PC-3 (cell line): ENCODE measurements around the gene RHOJ. TPM values are rescaled to one million over a fixed set of nuclear protein-coding genes. Genes with fewer than 3 reads are reported as not detected.

Experiments
- ATAC-seq: fragments of 200-7000 bp; cut with Tn5 transposase; 2 replicates; pipeline ENCODE4 v1.9.1; 2020; ENCODE audit warnings: mild to moderate bottlenecking, moderate library complexity
- BruUV-seq: library from RNA; stranded (reverse); fragments of 400-500 nt; replicated peaks from 2 replicates; lab custom pipeline; 2021; lab: Mats Ljungman, UMichigan
- CTCF ChIA-PET: fragments of 300-600 bp; sonication (Branson Sonifier 250); formaldehyde crosslinking; loops from one replicate; lab custom pipeline; 2022; ENCODE audit warnings: antibody characterized with exemption; lab: Charles Lee
- POLR2A ChIA-PET: fragments of 300-600 bp; sonication (Branson Sonifier 250); formaldehyde crosslinking; loops from one replicate; lab custom pipeline; 2022; ENCODE audit warnings: antibody characterized with exemption; ENCODE audit not compliant: unreplicated experiment; lab: Charles Lee
- DNase-seq: peaks from one replicate; pipeline ENCODE4 v3.0.0-alpha.2; 2015
- H2AFZ ChIP-seq: fragments of 300-600 bp; sonication (generic); 2 replicates; pipeline ENCODE4 v1.6.0; 2016; ENCODE audit warnings: antibody characterized with exemption, low read length
- H3F3A ChIP-seq: fragments of 300-600 bp; sonication (generic); one replicate; pipeline ENCODE4 v1.6.0; 2017; ENCODE audit warnings: antibody characterized with exemption, low read length, control low read depth, mild to moderate bottlenecking; ENCODE audit not compliant: unreplicated experiment
- H3K27ac ChIP-seq: fragments of 300-600 bp; sonication (generic); 2 replicates; pipeline ENCODE4 v1.5.1; 2016; ENCODE audit warnings: mild to moderate bottlenecking, low read length
- H3K27me3 ChIP-seq: fragments of 300-600 bp; sonication (generic); 2 replicates; pipeline ENCODE4 v1.6.1; 2016; ENCODE audit warnings: low read length, mixed read lengths
- H3K36me3 ChIP-seq: fragments of 300-600 bp; sonication (generic); 2 replicates; pipeline ENCODE4 v1.6.1; 2016; ENCODE audit warnings: low read depth, mixed run types, low read length, mixed read lengths
- H3K4me1 ChIP-seq: fragments of 300-600 bp; sonication (generic); 2 replicates; pipeline ENCODE4 v1.5.1; 2016; ENCODE audit warnings: low read length; ENCODE audit not compliant: insufficient read depth
- H3K4me2 ChIP-seq: fragments of 300-600 bp; sonication (generic); 2 replicates; pipeline ENCODE4 v1.6.0; 2016; ENCODE audit warnings: low read length
- H3K4me3 ChIP-seq: fragments of 300-600 bp; sonication (generic); 2 replicates; pipeline ENCODE4 v1.5.1; 2016; ENCODE audit warnings: mild to moderate bottlenecking, low read length, mixed read lengths
- H3K79me2 ChIP-seq: fragments of 300-600 bp; sonication (generic); 2 replicates; pipeline ENCODE4 v1.6.1; 2017; ENCODE audit warnings: low read length, mixed read lengths
- H3K9ac ChIP-seq: fragments of 300-600 bp; sonication (generic); 2 replicates; pipeline ENCODE4 v1.6.0; 2016; ENCODE audit warnings: mild to moderate bottlenecking, low read length
- H3K9me2 ChIP-seq: fragments of 300-600 bp; sonication (generic); replicated peaks from 2 replicates; pipeline ENCODE4 v1.6.1; 2016; ENCODE audit warnings: mixed run types, low read length, mixed read lengths
- H3K9me3 ChIP-seq: fragments of 300-600 bp; sonication (generic); 2 replicates; pipeline ENCODE4 v1.6.1; 2016; ENCODE audit warnings: low read length, mixed read lengths
- H4K20me1 ChIP-seq: fragments of 300-600 bp; sonication (generic); 2 replicates; pipeline ENCODE4 v1.6.1; 2016; ENCODE audit warnings: low read length, mixed read lengths
- CTCF ChIP-seq: fragments of 300-600 bp; sonication (generic); conservative IDR thresholded peaks from 2 replicates; pipeline ENCODE4 v1.5.1; 2017; ENCODE audit warnings: antibody characterized with exemption, low read depth, mild to moderate bottlenecking, low read length
- EZH2 ChIP-seq: fragments of 300-600 bp; sonication (generic); IDR thresholded peaks from one replicate; pipeline ENCODE4 v1.6.1; 2017; ENCODE audit warnings: antibody characterized with exemption, mild to moderate bottlenecking, low read length; ENCODE audit not compliant: unreplicated experiment
- EZH2phosphoT487 ChIP-seq: fragments of 300-600 bp; sonication (generic); IDR thresholded peaks from 2 replicates; pipeline ENCODE4 v1.6.1; 2018; ENCODE audit warnings: mild to moderate bottlenecking, antibody characterized with exemption, low read length, borderline replicate concordance
- intact Hi-C: fragments of 100-400 bp; cut with micrococcal nuclease; formaldehyde crosslinking; loops from 2 replicates; pipeline ENCODE4 v1.9.0; 2023
- total RNA-seq: library from RNA; depleted of rRNA; stranded (reverse); fragments of >200 nt; gene quantifications from 2 replicates; pipeline ENCODE4 v1.2.3, GENCODE V29; 2014

The RHOJ gene
- total RNA-seq, 1 experiment from 2014 or later: not detected

GRCh38 chr14:63224196-63224595 lies 20.0 kb downstream of the RHOJ start:
- Histone ChIP-seq H3K9me3 (no peaks in the 10 kb centered on the region), H3F3A (no peaks in the 10 kb centered on the region), H3K27ac (no peak overlapping the region), H3K9me2 (no peaks in the 10 kb centered on the region), H4K20me1 (no peaks in the 10 kb centered on the region), H3K4me3 (no peak overlapping the region), H3K36me3 (no peaks in the 10 kb centered on the region), H3K9ac (no peak overlapping the region), H3K27me3 (peaks cover 61% of the 10 kb centered on the region), H3K4me2 (no peak overlapping the region), H2AFZ (no peak overlapping the region), H3K79me2 (no peaks in the 10 kb centered on the region), H3K4me1 (no peaks in the 10 kb centered on the region)
- no peak for ATAC-seq
- ChIA-PET CTCF (no interaction called here), POLR2A (no interaction called here)
- intact Hi-C loops: no loop called here
- TF ChIP-seq EZH2: no peak
- TF ChIP-seq CTCF: no peak
- TF ChIP-seq EZH2phosphoT487: no peak
- no TSS peak for BruUV-seq
- DNase-seq: no peak

GRCh38 chr14:63228217-63228616 lies 24.0 kb downstream of the RHOJ start:
- Histone ChIP-seq H3K9me3 (no peaks in the 10 kb centered on the region), H3K4me3 (no peak overlapping the region), H3K27ac (no peak overlapping the region), H3K4me1 (no peaks in the 10 kb centered on the region), H4K20me1 (no peaks in the 10 kb centered on the region), H3F3A (no peaks in the 10 kb centered on the region), H3K27me3 (peaks cover 68% of the 10 kb centered on the region), H3K36me3 (no peaks in the 10 kb centered on the region), H3K9me2 (no peaks in the 10 kb centered on the region), H2AFZ (no peak overlapping the region), H3K79me2 (no peaks in the 10 kb centered on the region), H3K4me2 (no peak overlapping the region), H3K9ac (no peak overlapping the region)
- intact Hi-C loops: no loop called here
- ChIA-PET POLR2A (no interaction called here), CTCF (no interaction called here)
- TF ChIP-seq EZH2phosphoT487 (no peak), EZH2 (no peak), CTCF (no peak)
- ATAC-seq: no peak
- no peak for DNase-seq
- no TSS peak for BruUV-seq

GRCh38 chr14:63229330-63230059 lies 25.3 kb downstream of the RHOJ start:
- Histone ChIP-seq H3F3A (no peaks in the 10 kb centered on the region), H3K27ac (no peak overlapping the region), H3K4me1 (no peaks in the 10 kb centered on the region), H3K4me2 (no peak overlapping the region), H3K4me3 (no peak overlapping the region), H2AFZ (no peak overlapping the region), H3K9me2 (no peaks in the 10 kb centered on the region), H3K27me3 (peaks cover 71% of the 10 kb centered on the region), H3K9ac (no peak overlapping the region), H3K36me3 (no peaks in the 10 kb centered on the region), H3K9me3 (no peaks in the 10 kb centered on the region), H4K20me1 (no peaks in the 10 kb centered on the region), H3K79me2 (no peaks in the 10 kb centered on the region)
- ATAC-seq: no peak
- no TSS peak for BruUV-seq
- no peak for TF ChIP-seq CTCF
- no peak for TF ChIP-seq EZH2
- TF ChIP-seq EZH2phosphoT487: no peak
- no peak for DNase-seq
- ChIA-PET POLR2A (no interaction called here), CTCF (interaction anchor here (0.6 kb wide), 1 partner anchor 637 kb away, joined by 3 read pairs; no protein-coding TSS in a partner anchor)
- intact Hi-C loops: no loop called here
